Choroid plexus epithelial cell (primary cell): ENCODE results near the gene PANK1.
A peak's percentile ranks its signal among the peaks of the same experiment; 100 is the strongest.

ENCODE experiments used
- DNase-seq: peaks from one replicate; pipeline ENCODE4 v3.0.0-alpha.2; 2010; ENCODE audit warnings: low read depth
- H3K4me3 ChIP-seq: 2 replicates; pipeline ENCODE4 v1.5.1; 2011; ENCODE audit warnings: low read depth, mild to moderate bottlenecking, control low read depth, low read length, moderate library complexity
- CTCF ChIP-seq: conservative IDR thresholded peaks from 2 replicates; pipeline ENCODE4 v1.5.1; 2011; ENCODE audit warnings: low read depth, mild to moderate bottlenecking, control low read depth, inconsistent platforms, low read length, moderate library complexity

Gene PANK1

DNA sequence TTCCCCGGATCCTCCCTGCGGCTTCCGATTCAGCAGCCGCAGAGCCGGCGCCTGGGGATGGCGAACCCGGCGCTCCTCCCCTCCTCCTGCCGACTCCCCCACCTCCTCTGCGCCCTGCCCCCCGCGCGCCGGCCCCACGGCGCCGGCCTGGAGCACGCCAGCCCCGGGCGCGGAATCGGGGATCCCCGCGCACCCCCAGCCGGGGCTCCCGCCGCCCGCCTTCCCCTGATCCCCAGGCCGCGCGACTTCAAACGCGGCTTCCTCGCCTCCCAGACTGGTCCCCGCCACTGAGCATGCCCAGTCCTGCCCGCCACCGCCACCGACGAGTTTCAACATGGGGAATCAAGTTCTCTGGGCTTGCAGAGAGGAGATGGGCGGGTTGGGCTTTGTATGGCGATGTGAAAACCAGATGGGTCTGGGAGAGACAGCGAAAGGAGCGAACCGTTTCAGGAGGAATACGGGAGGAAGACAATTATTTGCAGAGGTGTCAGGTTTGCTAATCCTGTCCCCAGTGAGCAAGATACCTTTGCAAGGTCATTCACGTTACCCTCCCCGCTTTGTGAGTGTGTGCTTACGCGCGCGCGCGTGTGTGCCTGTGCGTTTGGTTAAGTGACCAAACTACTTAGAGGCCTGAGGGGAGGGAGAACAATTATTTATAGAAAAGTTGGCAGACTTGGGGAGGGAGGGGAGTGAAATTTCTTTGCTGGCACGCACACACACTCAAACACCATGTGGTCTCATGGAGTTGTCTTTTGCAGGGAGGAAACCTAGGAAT lies at the start of gene PANK1:
TSS of gene PANK1 (minus strand) at position 276 of the 775 bp plus-strand sequence. CDS start 351 bp downstream, outside the sequence.
- TF ChIP-seq CTCF = no peak
- DNase-seq = peak; percentile 85
- H3K4me3 ChIP-seq = peak within 1 kb of the TSS; percentile 69

DNA sequence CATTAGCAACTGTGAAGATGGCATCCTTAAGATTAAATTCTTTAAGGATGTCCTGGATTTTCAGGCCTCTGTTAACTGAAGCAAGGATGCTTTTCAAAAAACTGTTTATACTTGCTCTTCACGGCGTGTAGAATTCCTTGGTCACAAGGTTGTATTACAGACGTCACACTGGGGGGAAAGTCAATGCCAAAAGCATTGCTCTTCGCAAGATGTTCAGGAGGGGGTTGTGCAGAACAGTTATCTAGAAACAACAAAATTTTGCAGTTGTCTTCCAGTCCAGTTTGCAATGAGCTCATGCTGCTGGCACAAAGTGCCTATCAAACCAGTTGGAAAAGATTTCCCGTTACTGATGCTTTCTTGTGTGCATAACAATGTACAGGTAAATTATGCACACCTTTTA lies 48.1 kb upstream of the PANK1 start:
- no peak overlapping the region for H3K4me3 ChIP-seq
- no peak for TF ChIP-seq CTCF
- DNase-seq = peak; percentile 68

GRCh38 chr10:89692416-89692815 lies 47.4 kb upstream of the PANK1 start:
- DNase-seq = no peak
- H3K4me3 ChIP-seq = no peak overlapping the region
- no peak for TF ChIP-seq CTCF

GRCh38 chr10:89690027-89690426 lies 45.0 kb upstream of the PANK1 start:
- TF ChIP-seq CTCF = no peak
- no peak overlapping the region for H3K4me3 ChIP-seq
- DNase-seq = no peak

GRCh38 chr10:89685936-89686335 lies 40.9 kb upstream of the PANK1 start:
- TF ChIP-seq CTCF = no peak
- H3K4me3 ChIP-seq = no peak overlapping the region

GRCh38 chr10:89684604-89685003 lies 39.6 kb upstream of the PANK1 start:
- no peak overlapping the region for H3K4me3 ChIP-seq
- no peak for TF ChIP-seq CTCF
- peak; percentile 38 for DNase-seq

More at GRCh38 chr10:89685936-89686335, 40.9 kb upstream of the PANK1 start:
- no peak for DNase-seq

GRCh38 chr10:89683883-89684282 lies 38.8 kb upstream of the PANK1 start:
- TF ChIP-seq CTCF = no peak
- DNase-seq = no peak
- no peak overlapping the region for H3K4me3 ChIP-seq
